ENCODE results near the gene CRELD2.

Gene CRELD2

GRCh38 chr22:49972163-49973017, 54.0 kb downstream of the CRELD2 start:
- peaks cover 24 to 33% of the 10 kb centered on the region in 2 experiments for H3K4me1 ChIP-seq (ENCODE audit: control insufficient read depth in 1 of 2, insufficient read depth in 1 of 2, low read depth in 1 of 2, low read length in 1 of 2)
- H3K4me3 ChIP-seq (ENCODE audit: low read depth in 1 of 2, low read length in 1 of 2): peak overlapping the region in 1 of 2 experiments; percentile 61
- TF ChIP-seq CTCF (IDR thresholded peaks at IDR 0.05): no peak
- H3K27me3 ChIP-seq: peaks cover 62% of the 10 kb centered on the region
- H3K27ac ChIP-seq: no peak overlapping the region
- no peaks in the 10 kb centered on the region for H3K36me3 ChIP-seq
- no peaks in the 10 kb centered on the region for H3K9me3 ChIP-seq

GRCh38 chr22:49973018-49973961, 54.9 kb downstream of the CRELD2 start:
- no peak overlapping the region for H3K4me3 ChIP-seq (ENCODE audit: low read depth in 1 of 2, low read length in 1 of 2)
- no peaks in the 10 kb centered on the region for H3K36me3 ChIP-seq
- no peak for TF ChIP-seq CTCF (IDR thresholded peaks at IDR 0.05)
- no peak overlapping the region for H3K27ac ChIP-seq
- peaks cover 18 to 24% of the 10 kb centered on the region in 2 experiments for H3K4me1 ChIP-seq (ENCODE audit: control insufficient read depth in 1 of 2, insufficient read depth in 1 of 2, low read depth in 1 of 2, low read length in 1 of 2)
- H3K9me3 ChIP-seq: no peaks in the 10 kb centered on the region
- peaks cover 71% of the 10 kb centered on the region for H3K27me3 ChIP-seq

- Histone ChIP-seq H3K27ac (peak overlapping the region; percentile 9), H3K36me3 (no peaks in the 10 kb centered on the region), H3K27me3 (peaks cover 59% of the 10 kb centered on the region), H3K9me3 (no peaks in the 10 kb centered on the region), H3K4me1 (ENCODE audit: control insufficient read depth in 1 of 2, insufficient read depth in 1 of 2, low read depth in 1 of 2, low read length in 1 of 2) (peaks cover 11 to 12% of the 10 kb centered on the region in 2 experiments), H3K4me3 (ENCODE audit: low read depth in 1 of 2, low read length in 1 of 2) (no peak overlapping the region)
- TF ChIP-seq CTCF (IDR thresholded peaks at IDR 0.05): no peak
Observed at GRCh38 chr22:49975543-49976389, 57.3 kb downstream of the CRELD2 start.

- Histone ChIP-seq H3K27me3 (peaks cover 50% of the 10 kb centered on the region), H3K9me3 (no peaks in the 10 kb centered on the region), H3K36me3 (no peaks in the 10 kb centered on the region), H3K4me1 (ENCODE audit: control insufficient read depth in 1 of 2, insufficient read depth in 1 of 2, low read depth in 1 of 2, low read length in 1 of 2) (peaks cover 3 to 4% of the 10 kb centered on the region in 2 experiments), H3K27ac (peak overlapping the region; percentile 9), H3K4me3 (ENCODE audit: low read depth in 1 of 2, low read length in 1 of 2) (no peak overlapping the region)
- no peak for TF ChIP-seq CTCF (IDR thresholded peaks at IDR 0.05)
Observed at GRCh38 chr22:49976439-49977175, 58.2 kb downstream of the CRELD2 start.
